ENCODE data around the gene POGZ.
"Not testable (repeated sequence)": the region's sequence is repeated elsewhere in the genome, so short reads cannot be mapped to it uniquely, and the experiment has no call there.

DNA sequence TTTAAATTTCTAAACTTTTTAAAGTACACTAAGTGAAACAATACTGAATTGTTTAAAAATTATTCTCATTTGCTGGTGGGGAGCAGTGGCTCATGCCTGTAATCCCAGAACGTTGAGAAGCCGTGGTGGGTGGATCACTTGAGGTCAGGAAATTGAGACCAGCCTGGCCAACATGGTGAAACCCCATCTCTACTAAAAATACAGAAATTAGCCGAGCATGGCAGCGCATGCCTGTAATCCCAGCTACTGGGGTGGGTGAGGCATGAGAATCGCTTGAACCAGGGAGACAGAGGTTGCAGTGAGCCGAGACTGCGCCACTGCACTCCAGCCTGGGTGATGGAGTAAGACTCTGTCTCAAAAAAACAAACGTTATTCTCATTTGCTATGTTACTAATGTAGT, 21.9 kb downstream of the POGZ start:
- TF ChIP-seq JUN (IDR thresholded peaks at IDR 0.05); POLR2AphosphoS2 (conservative IDR thresholded peaks at IDR 0.05; ENCODE audit: low read length); MAZ (IDR thresholded peaks at IDR 0.05; ENCODE audit: borderline replicate concordance, low read depth, low read length); POLR2A (IDR thresholded peaks at IDR 0.05; ENCODE audit: low read length); FOSB (CRISPR knock-in tag; IDR thresholded peaks at IDR 0.05); GATA3 (IDR thresholded peaks at IDR 0.05; ENCODE audit: borderline replicate concordance); HDAC2 (IDR thresholded peaks at IDR 0.05); CBX8 (IDR thresholded peaks at IDR 0.05); EHMT2 (IDR thresholded peaks at IDR 0.05; ENCODE audit: low read depth); RFX5 (IDR thresholded peaks at IDR 0.05); MYC (IDR thresholded peaks at IDR 0.05; ENCODE audit: borderline replicate concordance, low read length): not testable (repeated sequence)
- TF ChIP-seq, protein P1, sequence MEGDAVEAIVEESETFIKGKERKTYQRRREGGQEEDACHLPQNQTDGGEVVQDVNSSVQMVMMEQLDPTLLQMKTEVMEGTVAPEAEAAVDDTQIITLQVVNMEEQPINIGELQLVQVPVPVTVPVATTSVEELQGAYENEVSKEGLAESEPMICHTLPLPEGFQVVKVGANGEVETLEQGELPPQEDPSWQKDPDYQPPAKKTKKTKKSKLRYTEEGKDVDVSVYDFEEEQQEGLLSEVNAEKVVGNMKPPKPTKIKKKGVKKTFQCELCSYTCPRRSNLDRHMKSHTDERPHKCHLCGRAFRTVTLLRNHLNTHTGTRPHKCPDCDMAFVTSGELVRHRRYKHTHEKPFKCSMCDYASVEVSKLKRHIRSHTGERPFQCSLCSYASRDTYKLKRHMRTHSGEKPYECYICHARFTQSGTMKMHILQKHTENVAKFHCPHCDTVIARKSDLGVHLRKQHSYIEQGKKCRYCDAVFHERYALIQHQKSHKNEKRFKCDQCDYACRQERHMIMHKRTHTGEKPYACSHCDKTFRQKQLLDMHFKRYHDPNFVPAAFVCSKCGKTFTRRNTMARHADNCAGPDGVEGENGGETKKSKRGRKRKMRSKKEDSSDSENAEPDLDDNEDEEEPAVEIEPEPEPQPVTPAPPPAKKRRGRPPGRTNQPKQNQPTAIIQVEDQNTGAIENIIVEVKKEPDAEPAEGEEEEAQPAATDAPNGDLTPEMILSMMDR (IDR thresholded peaks at IDR 0.05), result not testable (repeated sequence)
- TF ChIP-seq, protein P2, sequence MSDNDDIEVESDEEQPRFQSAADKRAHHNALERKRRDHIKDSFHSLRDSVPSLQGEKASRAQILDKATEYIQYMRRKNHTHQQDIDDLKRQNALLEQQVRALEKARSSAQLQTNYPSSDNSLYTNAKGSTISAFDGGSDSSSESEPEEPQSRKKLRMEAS (IDR thresholded peaks at IDR 0.05), result not testable (repeated sequence)
